Measurements from ENCODE around the gene MGMT. TPM values are rescaled to one million over a fixed set of nuclear protein-coding genes. Genes with fewer than 3 reads are reported as not detected.

Gene MGMT
- polyA plus RNA-seq, 1 donor = 18.0 TPM

DNA sequence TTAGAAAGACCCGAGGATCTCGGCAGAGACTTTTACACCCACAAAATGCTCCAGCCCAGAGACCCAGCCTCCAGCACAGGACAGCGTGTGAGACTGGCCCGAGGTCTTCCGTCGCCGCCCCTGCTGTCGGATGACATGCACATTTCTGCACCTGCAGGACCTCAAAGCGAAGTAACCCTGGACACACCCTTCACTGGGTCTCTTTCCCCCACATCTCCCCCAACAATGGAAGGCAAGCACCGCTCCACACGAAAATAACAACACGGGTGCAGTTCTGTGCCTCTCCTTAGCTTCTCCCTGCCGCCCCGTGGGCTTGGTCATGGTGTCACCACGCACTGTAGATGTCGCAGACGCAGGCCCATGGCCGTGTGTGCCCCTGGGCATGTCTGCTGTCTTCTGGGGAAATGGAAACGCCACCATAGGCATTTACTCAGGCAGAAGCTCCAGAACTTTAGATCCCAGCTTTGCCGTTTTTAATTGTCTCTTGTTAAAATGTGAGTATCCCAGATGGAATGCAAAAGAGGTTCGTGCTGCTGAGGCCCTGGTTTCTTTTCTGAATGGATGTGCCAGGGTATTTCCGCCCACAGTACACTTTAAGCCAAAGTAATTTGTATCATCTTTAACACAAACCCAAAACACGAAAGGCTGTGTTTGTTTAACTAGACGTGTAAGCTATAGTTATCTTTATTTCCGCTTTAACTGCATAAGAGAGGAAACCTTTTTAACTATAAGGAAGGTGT is 237.9 kb downstream of the MGMT start:
- Histone ChIP-seq H3K36me3 (ENCODE audit: control insufficient read depth, insufficient read depth, low read length) (peaks cover 6% of the 10 kb centered on the region), H3K9me3 (ENCODE audit: control insufficient read depth, low read depth, low read length) (no peaks in the 10 kb centered on the region), H3K27ac (ENCODE audit: low read length) (no peak overlapping the region), H3K4me1 (ENCODE audit: control insufficient read depth, insufficient read depth, low read length) (no peaks in the 10 kb centered on the region), H3K4me3 (ENCODE audit: low read length) (no peak overlapping the region), H3K27me3 (ENCODE audit: control insufficient read depth, insufficient read depth, low read length) (no peaks in the 10 kb centered on the region)
- no peak for DNase-seq
- 28% methylated on average over 3 of the region's 25 CpGs for WGBS (ENCODE audit: insufficient coverage, low lambda C conversion rate)

DNA sequence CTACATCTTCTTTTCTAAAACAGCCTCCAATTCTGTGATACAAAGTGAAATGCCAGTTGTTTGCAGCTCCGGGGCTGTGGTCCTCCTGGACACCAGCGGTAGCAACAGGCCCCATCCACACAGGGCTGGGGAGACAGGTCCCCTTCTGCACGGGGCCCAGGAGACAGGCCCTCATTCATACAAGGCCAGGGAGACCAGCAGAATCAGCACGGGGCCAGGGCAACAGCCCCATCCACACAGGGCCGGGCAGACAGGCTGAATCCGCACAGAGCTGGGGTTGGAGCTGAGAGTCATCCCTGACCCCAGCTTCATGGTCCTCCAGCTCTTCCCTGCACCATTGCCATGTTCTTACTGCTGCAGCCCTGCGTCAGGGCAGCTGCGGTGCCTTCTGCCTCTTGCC is 238.6 kb downstream of the MGMT start:
- Histone ChIP-seq H3K4me3 (ENCODE audit: low read length) (no peak overlapping the region), H3K4me1 (ENCODE audit: control insufficient read depth, insufficient read depth, low read length) (no peaks in the 10 kb centered on the region), H3K27ac (ENCODE audit: low read length) (no peak overlapping the region), H3K27me3 (ENCODE audit: control insufficient read depth, insufficient read depth, low read length) (no peaks in the 10 kb centered on the region), H3K36me3 (ENCODE audit: control insufficient read depth, insufficient read depth, low read length) (peaks cover 6% of the 10 kb centered on the region), H3K9me3 (ENCODE audit: control insufficient read depth, low read depth, low read length) (no peaks in the 10 kb centered on the region)
- DNase-seq = no peak
- WGBS (ENCODE audit: insufficient coverage, low lambda C conversion rate) = no CpG with 5 or more reads among the region's 8 CpGs

DNA sequence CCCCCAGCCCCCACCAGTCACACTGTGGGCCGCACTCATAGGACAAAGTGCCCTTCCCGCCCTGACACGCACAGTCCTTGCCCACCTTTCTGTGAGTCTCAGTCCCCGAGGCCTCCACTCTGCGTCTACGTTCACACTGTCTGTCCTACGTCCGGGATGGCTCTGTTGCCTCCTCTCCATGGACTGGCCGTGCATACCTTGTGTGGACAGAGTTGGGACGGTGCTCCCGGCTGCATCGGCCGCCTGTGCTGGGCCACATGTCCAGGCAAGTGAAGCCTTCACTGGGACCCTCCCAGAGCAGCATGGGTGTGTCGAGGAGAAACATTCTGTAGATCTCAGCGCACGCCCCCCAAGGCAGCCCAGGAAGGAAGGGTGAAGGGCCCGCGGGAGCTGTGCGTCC is 239.0 kb downstream of the MGMT start:
- no peak overlapping the region for H3K4me3 ChIP-seq (ENCODE audit: low read length)
- no peaks in the 10 kb centered on the region for H3K9me3 ChIP-seq (ENCODE audit: control insufficient read depth, low read depth, low read length)
- H3K4me1 ChIP-seq (ENCODE audit: control insufficient read depth, insufficient read depth, low read length) = no peaks in the 10 kb centered on the region
- no peak overlapping the region for H3K27ac ChIP-seq (ENCODE audit: low read length)
- no peak for DNase-seq
- WGBS (ENCODE audit: insufficient coverage, low lambda C conversion rate) = no CpG with 5 or more reads among the region's 19 CpGs
- no peaks in the 10 kb centered on the region for H3K27me3 ChIP-seq (ENCODE audit: control insufficient read depth, insufficient read depth, low read length)
- H3K36me3 ChIP-seq (ENCODE audit: control insufficient read depth, insufficient read depth, low read length) = peaks cover 6% of the 10 kb centered on the region

DNA sequence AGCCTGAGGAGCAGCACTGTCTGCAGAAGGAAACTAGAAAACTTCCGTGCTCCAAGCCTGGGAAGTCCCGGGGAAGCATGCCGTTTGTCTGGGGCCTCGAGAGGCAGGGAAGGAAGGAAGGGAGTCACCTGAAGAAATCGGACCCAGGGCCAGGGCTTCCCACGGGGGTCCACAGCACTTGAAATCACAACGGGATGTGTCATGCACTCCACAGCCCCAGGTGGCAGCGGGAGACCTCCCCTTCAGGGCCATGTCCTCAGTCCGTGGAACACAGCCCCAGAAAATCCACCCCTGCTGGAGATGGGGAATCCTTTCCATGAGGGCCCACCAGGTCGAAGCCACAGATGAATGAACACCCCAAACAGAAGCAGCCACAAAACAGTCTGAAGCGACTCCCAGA is 239.5 kb downstream of the MGMT start:
- WGBS (ENCODE audit: insufficient coverage, low lambda C conversion rate) = no CpG with 5 or more reads among the region's 11 CpGs
- Histone ChIP-seq H3K4me3 (ENCODE audit: low read length) (no peak overlapping the region), H3K27me3 (ENCODE audit: control insufficient read depth, insufficient read depth, low read length) (no peaks in the 10 kb centered on the region), H3K4me1 (ENCODE audit: control insufficient read depth, insufficient read depth, low read length) (no peaks in the 10 kb centered on the region), H3K9me3 (ENCODE audit: control insufficient read depth, low read depth, low read length) (no peaks in the 10 kb centered on the region), H3K27ac (ENCODE audit: low read length) (no peak overlapping the region), H3K36me3 (ENCODE audit: control insufficient read depth, insufficient read depth, low read length) (peaks cover 6% of the 10 kb centered on the region)
- DNase-seq = no peak

DNA sequence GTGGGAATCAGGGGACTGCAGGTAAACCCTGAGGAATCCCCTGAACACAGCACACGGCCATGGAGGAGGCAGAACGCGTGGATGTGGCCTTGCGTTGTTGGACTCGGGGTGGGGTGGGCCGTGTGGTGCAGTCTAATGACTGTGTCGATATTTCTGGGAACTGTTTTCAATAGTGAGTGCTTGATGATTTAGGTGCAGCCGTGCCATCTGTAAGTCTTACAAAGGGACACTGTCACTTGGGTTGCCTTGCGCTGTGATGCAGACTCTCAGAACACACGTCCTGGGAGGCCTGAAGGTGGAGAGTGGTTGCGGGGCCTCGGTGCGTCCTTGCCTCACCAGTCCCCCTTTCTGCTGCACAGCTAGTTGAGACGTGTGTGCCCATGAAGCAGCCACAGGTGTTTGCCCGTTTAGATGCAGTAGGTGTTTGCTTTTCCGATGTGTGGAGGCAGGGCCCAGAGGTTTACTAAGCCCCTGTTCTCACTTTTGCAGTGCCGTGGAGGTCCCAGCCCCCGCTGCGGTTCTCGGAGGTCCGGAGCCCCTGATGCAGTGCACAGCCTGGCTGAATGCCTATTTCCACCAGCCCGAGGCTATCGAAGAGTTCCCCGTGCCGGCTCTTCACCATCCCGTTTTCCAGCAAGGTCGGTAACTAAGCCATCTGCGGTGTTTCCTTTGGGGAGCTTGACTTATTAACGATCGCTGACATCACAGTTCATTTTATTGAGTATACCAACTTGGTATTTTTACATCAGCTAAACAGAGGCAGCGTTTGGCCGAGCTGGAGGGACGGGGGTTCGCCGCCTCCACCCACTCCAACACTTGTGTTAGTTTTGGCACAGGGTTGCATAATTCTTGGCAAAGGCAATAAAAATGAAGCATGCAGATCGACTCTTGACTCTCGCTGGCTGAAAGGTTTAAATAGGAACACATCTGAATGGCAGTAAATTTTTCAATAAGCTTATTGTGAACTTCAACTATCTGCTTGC is 240.7 kb downstream of the MGMT start:
- Histone ChIP-seq H3K9me3 (ENCODE audit: control insufficient read depth, low read depth, low read length) (no peaks in the 10 kb centered on the region), H3K27ac (ENCODE audit: low read length) (no peak overlapping the region), H3K36me3 (ENCODE audit: control insufficient read depth, insufficient read depth, low read length) (peaks cover 6% of the 10 kb centered on the region), H3K27me3 (ENCODE audit: control insufficient read depth, insufficient read depth, low read length) (no peaks in the 10 kb centered on the region), H3K4me1 (ENCODE audit: control insufficient read depth, insufficient read depth, low read length) (no peaks in the 10 kb centered on the region), H3K4me3 (ENCODE audit: low read length) (no peak overlapping the region)
- WGBS (ENCODE audit: insufficient coverage, low lambda C conversion rate) = 100% methylated on average over 1 of the region's 37 CpGs
- DNase-seq = no peak

DNA sequence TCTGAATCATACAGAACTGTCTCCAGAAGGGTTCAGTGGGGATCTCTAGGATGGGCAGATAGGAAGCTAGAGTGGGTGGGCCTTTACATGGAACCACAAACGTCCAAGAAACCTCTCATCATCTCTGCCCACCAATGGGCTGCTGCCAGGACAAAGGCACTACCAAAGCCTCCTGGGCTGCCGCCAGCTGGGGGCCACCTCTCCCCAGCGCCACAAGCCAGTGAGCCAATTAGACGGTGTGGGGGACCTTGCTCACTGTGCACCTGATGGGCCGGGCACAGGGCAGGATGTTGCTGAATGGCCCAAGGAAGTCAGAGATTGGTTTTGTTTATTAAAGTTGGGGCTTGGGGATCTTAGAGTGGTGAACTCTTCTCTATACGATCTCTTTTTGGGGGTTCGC is 242.1 kb downstream of the MGMT start:
- Histone ChIP-seq H3K4me3 (ENCODE audit: low read length) (no peak overlapping the region), H3K36me3 (ENCODE audit: control insufficient read depth, insufficient read depth, low read length) (peaks cover 6% of the 10 kb centered on the region), H3K27ac (ENCODE audit: low read length) (no peak overlapping the region), H3K9me3 (ENCODE audit: control insufficient read depth, low read depth, low read length) (peaks cover 2% of the 10 kb centered on the region), H3K4me1 (ENCODE audit: control insufficient read depth, insufficient read depth, low read length) (no peaks in the 10 kb centered on the region), H3K27me3 (ENCODE audit: control insufficient read depth, insufficient read depth, low read length) (no peaks in the 10 kb centered on the region)
- 93% methylated on average over 2 of the region's 7 CpGs for WGBS (ENCODE audit: insufficient coverage, low lambda C conversion rate)
- DNase-seq = no peak

DNA sequence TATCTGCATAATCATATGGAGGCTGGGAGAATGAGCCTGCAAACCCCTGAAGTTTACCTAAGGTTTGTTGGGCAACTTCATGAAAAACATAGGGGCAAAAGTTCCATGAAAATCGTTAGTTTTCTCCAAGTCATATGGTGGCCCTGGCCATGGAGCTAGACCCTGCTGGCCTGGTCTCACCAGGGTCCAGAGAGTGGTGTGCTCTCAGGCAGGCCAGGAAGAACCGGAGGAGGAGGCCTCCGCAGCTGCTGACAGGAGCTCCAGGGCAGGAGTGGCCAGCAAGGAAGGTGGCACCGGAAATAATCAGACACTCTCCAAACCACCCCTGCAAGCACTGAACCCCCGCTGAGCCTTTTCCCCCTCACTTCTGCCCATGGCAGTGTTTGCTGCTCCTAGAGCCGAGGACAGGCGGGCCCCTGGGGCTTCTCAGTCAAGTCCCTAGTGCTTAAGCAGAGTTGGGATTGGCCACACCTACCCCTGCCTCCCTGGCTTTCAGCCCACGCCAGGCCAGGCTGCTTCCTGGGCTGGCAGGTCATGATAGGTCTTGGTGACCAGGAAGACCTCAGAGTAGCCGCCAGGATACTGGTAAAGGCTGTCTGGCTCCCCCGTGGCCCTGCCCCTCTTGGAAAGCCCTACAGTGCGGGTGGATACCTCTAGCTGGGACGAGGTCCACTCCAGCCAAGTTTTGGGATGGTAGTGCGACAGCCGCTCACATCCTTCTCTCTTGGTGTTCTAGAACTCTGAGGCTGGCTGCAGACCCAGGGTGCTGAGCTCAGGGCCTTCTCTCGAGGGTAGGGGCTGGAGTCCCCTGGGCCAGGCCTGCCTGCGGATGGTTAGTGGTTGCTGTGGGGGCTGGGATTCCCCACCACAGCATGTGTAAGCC is 242.8 kb downstream of the MGMT start:
- Histone ChIP-seq H3K4me3 (ENCODE audit: low read length) (no peak overlapping the region), H3K27me3 (ENCODE audit: control insufficient read depth, insufficient read depth, low read length) (no peaks in the 10 kb centered on the region), H3K27ac (ENCODE audit: low read length) (no peak overlapping the region), H3K4me1 (ENCODE audit: control insufficient read depth, insufficient read depth, low read length) (no peaks in the 10 kb centered on the region), H3K9me3 (ENCODE audit: control insufficient read depth, low read depth, low read length) (peaks cover 2% of the 10 kb centered on the region), H3K36me3 (ENCODE audit: control insufficient read depth, insufficient read depth, low read length) (peaks cover 6% of the 10 kb centered on the region)
- no CpG with 5 or more reads among the region's 16 CpGs for WGBS (ENCODE audit: insufficient coverage, low lambda C conversion rate)
- no peak for DNase-seq

DNA sequence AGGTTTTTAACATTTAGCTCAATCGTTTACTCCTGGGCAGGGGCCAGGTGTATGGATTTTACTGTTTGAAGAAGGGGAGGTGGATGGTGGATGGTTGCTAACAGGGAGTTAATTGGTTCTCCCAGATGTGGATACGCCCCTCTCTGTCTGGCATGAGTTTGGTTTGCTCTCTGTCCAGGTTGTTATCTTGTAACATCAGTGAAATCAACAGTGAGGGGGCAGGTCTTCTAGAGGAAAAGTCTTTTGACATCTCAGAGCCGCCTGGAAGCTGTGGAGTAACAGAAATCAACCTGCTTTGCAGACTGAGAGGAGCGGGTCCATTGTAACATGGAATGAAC is 243.4 kb downstream of the MGMT start:
- Histone ChIP-seq H3K4me3 (ENCODE audit: low read length) (no peak overlapping the region), H3K9me3 (ENCODE audit: control insufficient read depth, low read depth, low read length) (peaks cover 2% of the 10 kb centered on the region), H3K27me3 (ENCODE audit: control insufficient read depth, insufficient read depth, low read length) (no peaks in the 10 kb centered on the region), H3K27ac (ENCODE audit: low read length) (no peak overlapping the region), H3K4me1 (ENCODE audit: control insufficient read depth, insufficient read depth, low read length) (no peaks in the 10 kb centered on the region), H3K36me3 (ENCODE audit: control insufficient read depth, insufficient read depth, low read length) (peaks cover 6% of the 10 kb centered on the region)
- WGBS (ENCODE audit: insufficient coverage, low lambda C conversion rate) = no CpG with 5 or more reads among the region's 4 CpGs
- no peak for DNase-seq

DNA sequence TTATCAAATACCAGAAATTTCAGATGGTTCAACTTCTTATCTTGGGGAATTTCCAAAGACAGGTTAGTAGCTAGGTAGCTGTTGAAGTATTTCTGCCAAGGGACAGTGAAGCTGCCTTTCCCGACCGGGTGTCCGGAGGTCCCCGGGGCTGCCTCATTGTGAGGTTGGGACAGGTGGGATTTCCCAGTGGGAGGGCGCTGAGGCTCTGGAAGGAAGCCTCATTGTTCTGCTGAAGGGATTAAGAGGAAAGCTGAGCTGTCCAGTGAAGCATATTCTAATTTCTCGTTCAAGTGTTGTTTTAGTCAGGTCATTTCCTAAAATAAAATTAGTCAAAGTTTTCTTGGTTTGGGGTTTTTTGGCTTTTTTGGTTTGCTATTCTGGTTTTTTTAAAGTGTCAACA is 244.2 kb downstream of the MGMT start:
- no peaks in the 10 kb centered on the region for H3K4me1 ChIP-seq (ENCODE audit: control insufficient read depth, insufficient read depth, low read length)
- H3K9me3 ChIP-seq (ENCODE audit: control insufficient read depth, low read depth, low read length) = peaks cover 2% of the 10 kb centered on the region
- H3K27ac ChIP-seq (ENCODE audit: low read length) = no peak overlapping the region
- no peak overlapping the region for H3K4me3 ChIP-seq (ENCODE audit: low read length)
- WGBS (ENCODE audit: insufficient coverage, low lambda C conversion rate) = 75% methylated on average over 1 of the region's 6 CpGs
- no peaks in the 10 kb centered on the region for H3K27me3 ChIP-seq (ENCODE audit: control insufficient read depth, insufficient read depth, low read length)
- DNase-seq = no peak
- H3K36me3 ChIP-seq (ENCODE audit: control insufficient read depth, insufficient read depth, low read length) = peaks cover 6% of the 10 kb centered on the region

DNA sequence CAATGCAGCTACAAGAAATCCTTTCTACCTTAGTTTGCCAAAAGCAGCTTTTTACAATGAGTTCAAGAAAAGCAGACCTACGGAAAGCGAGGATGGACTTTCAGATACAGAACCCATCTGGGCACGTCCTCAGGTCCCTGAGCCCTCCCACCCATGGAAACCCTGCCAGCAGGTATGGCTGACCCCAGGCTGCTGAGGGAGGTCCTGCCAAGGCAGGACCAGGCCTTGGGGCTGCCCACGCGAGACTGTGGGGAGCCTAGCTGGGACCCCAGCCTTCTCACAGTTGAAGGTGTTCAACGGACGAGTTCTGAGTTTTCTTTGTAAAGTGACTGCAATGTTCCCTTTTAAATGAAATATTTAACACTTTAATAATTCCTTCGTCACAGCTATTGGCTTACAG is 245.0 kb downstream of the MGMT start:
- H3K4me1 ChIP-seq (ENCODE audit: control insufficient read depth, insufficient read depth, low read length) = no peaks in the 10 kb centered on the region
- peaks cover 6% of the 10 kb centered on the region for H3K36me3 ChIP-seq (ENCODE audit: control insufficient read depth, insufficient read depth, low read length)
- no CpG with 5 or more reads among the region's 8 CpGs for WGBS (ENCODE audit: insufficient coverage, low lambda C conversion rate)
- peaks cover 2% of the 10 kb centered on the region for H3K9me3 ChIP-seq (ENCODE audit: control insufficient read depth, low read depth, low read length)
- DNase-seq = no peak
- H3K27ac ChIP-seq (ENCODE audit: low read length) = no peak overlapping the region
- no peak overlapping the region for H3K4me3 ChIP-seq (ENCODE audit: low read length)
- no peaks in the 10 kb centered on the region for H3K27me3 ChIP-seq (ENCODE audit: control insufficient read depth, insufficient read depth, low read length)
